Kidney (tissue), 14 donors: Measurements from ENCODE around the gene RPAP3. TPM values are rescaled to one million over a fixed set of nuclear protein-coding genes. Genes with fewer than 3 reads are reported as not detected.
A peak's percentile ranks its signal among the peaks of the same experiment; 100 is the strongest.

Source experiments
- DNase-seq, 5 donors: peaks; one replicate each; pipeline ENCODE4 v3.0.0-alpha.2; 2013 to 2020
- FAIRE-seq: peaks from 2 replicates; lab custom pipeline; 2012; peaks lifted over from hg19 to GRCh38; lab: Jason Lieb, UNC
- H3K27ac ChIP-seq, 2 donors: one replicate each; pipeline ENCODE4 v1.7.0; 2013; ENCODE audit warnings: low read depth in 2 of 2, low read length in 2 of 2, inconsistent platforms in 1 of 2
- H3K27me3 ChIP-seq: one replicate; pipeline ENCODE4 v1.7.1; 2013; ENCODE audit warnings: low read length, inconsistent platforms; ENCODE audit not compliant: control insufficient read depth, insufficient read depth
- H3K36me3 ChIP-seq, 3 donors: one replicate each; pipeline versions ENCODE4 v1.7.0 to v1.7.1; 2013; ENCODE audit warnings: low read length in 3 of 3, control low read depth in 1 of 3, inconsistent platforms in 1 of 3; ENCODE audit not compliant: insufficient read depth in 3 of 3, control insufficient read depth in 2 of 3
- H3K4me1 ChIP-seq, 3 donors: one replicate each; pipeline versions ENCODE4 v1.7.0 to v1.7.1; 2013; ENCODE audit warnings: low read length in 3 of 3, inconsistent platforms in 1 of 3, low read depth in 1 of 3; ENCODE audit not compliant: control insufficient read depth in 2 of 3, insufficient read depth in 2 of 3
- H3K4me3 ChIP-seq, 3 donors: one replicate each; pipeline versions ENCODE4 v1.7.0 to v1.8.1; 2013; ENCODE audit warnings: low read length in 3 of 3, control low read depth in 1 of 3, inconsistent platforms in 1 of 3
- H3K9ac ChIP-seq, 3 donors: one replicate each; pipeline versions ENCODE4 v1.7.0 to v1.7.1; 2013; ENCODE audit warnings: low read length in 3 of 3, control low read depth in 1 of 3, inconsistent platforms in 1 of 3
- H3K9me3 ChIP-seq, 3 donors: one replicate each; pipeline versions ENCODE4 v1.7.0 to v1.7.1; 2013; ENCODE audit warnings: low read length in 3 of 3, control low read depth in 1 of 3, inconsistent platforms in 1 of 3; ENCODE audit not compliant: control insufficient read depth in 2 of 3, insufficient read depth in 1 of 3
- intact Hi-C: fragments of 100-400 bp; cut with DNase I; formaldehyde crosslinking; loops from one replicate; pipeline ENCODE4 v1.11.1; 2022
- polyA plus RNA-seq: library from polyadenylated mRNA; stranded (reverse); fragments of 350-450 nt; fragmentation: Illumina TruSeq; extraction: RNeasy Lipid Tissue Mini Kit (QIAGEN cat#74804); gene quantifications from one replicate; pipeline ENCODE4 v1.2.3, GENCODE V29; 2014; ENCODE audit warnings: low read depth, low replicate concordance; ENCODE audit not compliant: insufficient read depth
- total RNA-seq: library from RNA; stranded (reverse); fragmentation: NEBNext Ultra II Directional; extraction: Animal tissue kit (Norgen Biotek cat#: 25700); gene quantifications from one replicate; pipeline ENCODE4 v1.2.1, GENCODE V29; 2021
- TF ChIP-seq, protein P1 (sequence below): IDR thresholded peaks from 3 replicates; pipeline ENCODE4 v1.5.1; 2012; ENCODE audit warnings: mild to moderate bottlenecking, moderate library complexity, borderline replicate concordance; ENCODE audit not compliant: insufficient read depth; ENCODE audit errors: extremely low read depth
- donor health status: control.
- donor health status: control.
- donor health status: control.
- donor health status: control.
- donor health status: control.
- donor health status: DM: yes; HTN: yes; CAD: no.
- donor health status: Normal renal cell carcinoma (clear cell type).

RPAP3 gene
- total and polyA plus RNA-seq, 2 donors from 2014 or later, result 15.6 to 20.6 TPM

DNA sequence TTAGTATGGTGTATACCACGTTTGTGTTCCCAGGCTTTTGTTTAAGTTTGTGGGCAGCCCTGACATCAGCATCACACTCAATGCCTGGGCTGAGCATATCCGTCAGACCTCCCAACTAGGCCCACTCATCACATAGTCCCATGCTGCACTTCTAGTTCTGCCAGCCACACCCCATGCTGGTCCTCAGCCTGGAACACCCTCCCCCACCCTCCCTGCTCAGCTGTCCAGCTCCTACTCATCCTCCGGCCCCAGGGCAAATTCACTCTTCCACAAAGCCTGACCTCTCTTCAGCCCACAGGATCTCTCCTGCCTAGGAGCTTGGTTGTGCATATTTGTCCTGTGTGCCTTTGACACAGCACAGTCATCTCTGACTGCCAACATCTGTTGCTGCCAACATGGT is 23.4 kb upstream of the RPAP3 start:
- H3K27ac ChIP-seq, result no peak overlapping the region
- no peaks in the 10 kb centered on the region for H3K9me3 ChIP-seq
- TF ChIP-seq, protein P1, sequence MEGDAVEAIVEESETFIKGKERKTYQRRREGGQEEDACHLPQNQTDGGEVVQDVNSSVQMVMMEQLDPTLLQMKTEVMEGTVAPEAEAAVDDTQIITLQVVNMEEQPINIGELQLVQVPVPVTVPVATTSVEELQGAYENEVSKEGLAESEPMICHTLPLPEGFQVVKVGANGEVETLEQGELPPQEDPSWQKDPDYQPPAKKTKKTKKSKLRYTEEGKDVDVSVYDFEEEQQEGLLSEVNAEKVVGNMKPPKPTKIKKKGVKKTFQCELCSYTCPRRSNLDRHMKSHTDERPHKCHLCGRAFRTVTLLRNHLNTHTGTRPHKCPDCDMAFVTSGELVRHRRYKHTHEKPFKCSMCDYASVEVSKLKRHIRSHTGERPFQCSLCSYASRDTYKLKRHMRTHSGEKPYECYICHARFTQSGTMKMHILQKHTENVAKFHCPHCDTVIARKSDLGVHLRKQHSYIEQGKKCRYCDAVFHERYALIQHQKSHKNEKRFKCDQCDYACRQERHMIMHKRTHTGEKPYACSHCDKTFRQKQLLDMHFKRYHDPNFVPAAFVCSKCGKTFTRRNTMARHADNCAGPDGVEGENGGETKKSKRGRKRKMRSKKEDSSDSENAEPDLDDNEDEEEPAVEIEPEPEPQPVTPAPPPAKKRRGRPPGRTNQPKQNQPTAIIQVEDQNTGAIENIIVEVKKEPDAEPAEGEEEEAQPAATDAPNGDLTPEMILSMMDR, result no peak
- no peaks in the 10 kb centered on the region for H3K27me3 ChIP-seq
- no peak overlapping the region for H3K9ac ChIP-seq
- DNase-seq (no peak), FAIRE-seq (no peak)
- intact Hi-C loops, result no loop called here
- no peak overlapping the region for H3K4me3 ChIP-seq
- H3K36me3 ChIP-seq, result no peaks in the 10 kb centered on the region
- H3K4me1 ChIP-seq, result peaks cover 0 to 3% (median 0%) of the 10 kb centered on the region in 3 donors

DNA sequence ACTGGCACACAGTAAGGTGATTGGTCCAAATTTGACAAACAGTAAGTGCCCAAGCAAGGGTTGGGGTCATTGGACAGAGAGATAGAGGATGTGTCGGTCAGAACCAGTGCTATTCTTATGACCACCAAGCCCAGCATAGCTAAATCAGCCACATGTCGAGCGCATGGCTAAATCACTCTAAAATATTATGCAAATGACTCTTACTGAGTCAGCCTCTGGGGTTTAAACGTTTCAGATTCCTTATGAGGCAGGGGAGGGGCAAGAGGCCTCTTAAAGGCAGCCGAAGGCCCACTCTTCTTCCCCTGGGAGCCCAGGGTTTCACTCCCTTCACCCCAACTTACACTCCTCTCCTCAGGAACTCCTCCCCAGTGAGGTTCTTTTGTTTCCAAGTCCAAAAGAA is 20.1 kb upstream of the RPAP3 start:
- TF ChIP-seq, protein P1, result no peak
- Histone ChIP-seq H3K27ac (peak overlapping the region in 1 of 2 donors; percentile 13), H3K9ac (no peak overlapping the region), H3K4me1 (peaks cover 0 to 3% (median 2%) of the 10 kb centered on the region in 3 donors), H3K27me3 (no peaks in the 10 kb centered on the region), H3K4me3 (no peak overlapping the region), H3K9me3 (no peaks in the 10 kb centered on the region), H3K36me3 (no peaks in the 10 kb centered on the region)
- intact Hi-C loops, result no loop called here
- DNase-seq (peak in 1 of 5 donors; percentile 43), FAIRE-seq (no peak)

DNA sequence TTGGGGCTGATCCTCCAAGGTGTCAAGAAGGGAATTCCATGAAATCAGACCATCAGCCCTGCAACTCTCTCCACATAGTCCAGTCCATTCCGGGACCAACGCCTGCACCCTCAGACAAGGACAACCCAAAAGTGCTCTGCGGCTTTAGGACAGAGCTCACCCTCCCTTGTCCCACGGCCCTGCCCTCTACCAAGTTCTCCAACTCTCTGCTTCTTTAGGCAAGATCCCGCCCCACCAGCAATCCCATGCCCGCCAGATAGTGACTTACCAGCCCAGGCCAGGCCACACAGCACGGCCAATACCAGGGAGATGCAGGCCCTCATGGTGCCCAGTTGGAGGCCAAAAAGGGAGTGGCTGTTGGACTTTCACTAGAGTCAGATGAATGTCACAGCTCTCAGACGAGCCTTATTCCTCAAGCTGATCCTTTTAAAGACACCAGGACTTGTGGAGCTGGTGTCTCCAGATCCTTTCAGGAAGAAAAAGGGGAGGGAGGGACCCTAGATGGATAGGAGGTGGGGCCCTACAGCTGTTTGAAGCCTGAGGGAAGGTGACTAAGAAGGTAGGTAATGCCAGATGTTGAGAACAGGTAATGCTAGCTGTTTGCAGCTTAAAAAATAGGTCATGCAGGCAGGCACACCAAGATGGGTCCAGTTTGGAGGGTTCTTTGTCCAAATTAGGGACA is 19.4 kb upstream of the RPAP3 start, which contains the start of gene ENDOU:
ENDOU (minus strand) TSS at position 400 of the 682 bp plus-strand sequence; CDS start at position 323, 77 bp downstream.
- Histone ChIP-seq H3K27me3 (no peaks in the 10 kb centered on the region), H3K27ac (peak within 1 kb of the TSS in 1 of 2 donors; percentile 13), H3K4me1 (peaks cover 0 to 3% (median 2%) of the 10 kb centered on the region in 3 donors), H3K36me3 (no peaks in the 10 kb centered on the region), H3K9ac (no peak within 1 kb of the TSS), H3K4me3 (no peak within 1 kb of the TSS), H3K9me3 (no peaks in the 10 kb centered on the region)
- TF ChIP-seq, protein P1, result no peak
- DNase-seq, result no peak
- intact Hi-C loops, result no loop called here
- no peak for FAIRE-seq
